WTC11 (cell line): ENCODE results near the gene IL27RA. TPM values are rescaled to one million over a fixed set of nuclear protein-coding genes. Genes with fewer than 3 reads are reported as not detected.

Source experiments
- ATAC-seq: fragments of 200-7000 bp; cut with Tn5 transposase; 2 replicates; pipeline ENCODE4 v1.10.0; 2021; ENCODE audit warnings: mild to moderate bottlenecking, moderate library complexity
- CTCF ChIA-PET: fragments of 300-600 bp; sonication (Branson Sonifier 250); formaldehyde crosslinking; loops from one replicate; lab custom pipeline; 2021; ENCODE audit warnings: antibody characterized with exemption; lab: Charles Lee
- POLR2A ChIA-PET: fragments of 350-600 bp; sonication (Branson Sonifier 250); formaldehyde crosslinking; loops from one replicate; lab custom pipeline; 2021; ENCODE audit warnings: antibody characterized with exemption; lab: Charles Lee
- DNase-seq: peaks from one replicate; pipeline ENCODE4 v3.0.0; 2021; ENCODE audit warnings: low spot score
- H3K27ac Mint-ChIP-seq: 2 replicates; pipeline ENCODE4 v1.8.0; 2021; ENCODE audit warnings: mixed read lengths
- H3K27me3 Mint-ChIP-seq: 2 replicates; pipeline ENCODE4 v1.8.0; 2021; ENCODE audit warnings: low read depth, mild to moderate bottlenecking, moderate library complexity, mixed read lengths
- H3K36me3 Mint-ChIP-seq: 2 replicates; pipeline ENCODE4 v1.8.0; 2021; ENCODE audit warnings: mixed read lengths
- H3K4me1 Mint-ChIP-seq: 2 replicates; pipeline ENCODE4 v1.8.0; 2022; ENCODE audit warnings: mixed read lengths
- H3K4me3 Mint-ChIP-seq: 2 replicates; pipeline ENCODE4 v1.8.0; 2021; ENCODE audit warnings: mild to moderate bottlenecking, moderate library complexity, mixed read lengths
- H3K9me3 Mint-ChIP-seq: 2 replicates; pipeline ENCODE4 v1.8.0; 2021; ENCODE audit warnings: mixed read lengths
- CBFB ChIP-seq: sonication (generic); formaldehyde crosslinking; IDR thresholded peaks from 2 replicates; pipeline ENCODE4 v1.8.1; 2022; ENCODE audit warnings: mild to moderate bottlenecking, low read depth, missing genetic modification reagents
- ELF4 ChIP-seq: sonication (generic); formaldehyde crosslinking; IDR thresholded peaks from 2 replicates; pipeline ENCODE4 v1.8.1; 2022; ENCODE audit warnings: low read depth, mild to moderate bottlenecking, moderate library complexity, missing genetic modification reagents
- FOXP1 ChIP-seq: sonication (generic); formaldehyde crosslinking; IDR thresholded peaks from 2 replicates; pipeline ENCODE4 v1.8.0; 2022; ENCODE audit warnings: missing genetic modification reagents, mild to moderate bottlenecking, moderate library complexity, borderline replicate concordance
- GTF2I ChIP-seq: fragments of 250-450 bp; sonication (Bioruptor Pico); conservative IDR thresholded peaks from 2 replicates; pipeline ENCODE4 v1.4.0; 2021; ENCODE audit warnings: mild to moderate bottlenecking
- HMGA2 ChIP-seq: fragments of 250-450 bp; sonication (Bioruptor Pico); IDR thresholded peaks from 2 replicates; pipeline ENCODE4 v1.4.0; 2021; ENCODE audit warnings: mild to moderate bottlenecking, moderate library complexity
- KAT7 ChIP-seq: sonication (generic); formaldehyde crosslinking; IDR thresholded peaks from 2 replicates; pipeline ENCODE4 v1.8.1; 2023; ENCODE audit warnings: missing genetic modification reagents, mild to moderate bottlenecking, borderline replicate concordance
- MYBL2 ChIP-seq: sonication (generic); formaldehyde crosslinking; IDR thresholded peaks from 2 replicates; pipeline ENCODE4 v1.8.1; 2023; ENCODE audit warnings: mild to moderate bottlenecking, moderate library complexity, missing genetic modification reagents
- NR1H2 ChIP-seq: sonication (generic); formaldehyde crosslinking; IDR thresholded peaks from 2 replicates; pipeline ENCODE4 v1.9.0; 2021; ENCODE audit warnings: mild to moderate bottlenecking, moderate library complexity, missing genetic modification reagents
- NR2C2 ChIP-seq: sonication (generic); formaldehyde crosslinking; IDR thresholded peaks from 2 replicates; pipeline ENCODE4 v1.8.0; 2022; ENCODE audit warnings: mild to moderate bottlenecking, missing genetic modification reagents
- NR3C1 ChIP-seq: sonication (generic); formaldehyde crosslinking; conservative IDR thresholded peaks from 2 replicates; pipeline ENCODE4 v1.8.1; 2023; ENCODE audit warnings: low read depth, mild to moderate bottlenecking, missing genetic modification reagents
- RELA ChIP-seq: sonication (generic); formaldehyde crosslinking; IDR thresholded peaks from 2 replicates; pipeline ENCODE4 v1.8.1; 2022; ENCODE audit warnings: missing genetic modification reagents, mild to moderate bottlenecking, borderline replicate concordance
- SOX15 ChIP-seq: fragments of 250-450 bp; sonication (Bioruptor Pico); IDR thresholded peaks from 2 replicates; pipeline ENCODE4 v1.9.0; 2021; ENCODE audit warnings: mild to moderate bottlenecking
- TEAD1 ChIP-seq: sonication (generic); formaldehyde crosslinking; IDR thresholded peaks from 2 replicates; pipeline ENCODE4 v1.8.0; 2022; ENCODE audit warnings: mild to moderate bottlenecking, missing genetic modification reagents
- ZNF263 ChIP-seq: sonication (generic); formaldehyde crosslinking; IDR thresholded peaks from 2 replicates; pipeline ENCODE4 v1.8.1; 2022; ENCODE audit warnings: low read depth, mild to moderate bottlenecking, moderate library complexity, missing genetic modification reagents
- ZNF396 ChIP-seq: fragments of 250-450 bp; sonication (Bioruptor Pico); IDR thresholded peaks from 2 replicates; pipeline ENCODE4 v1.8.0; 2021; ENCODE audit warnings: mild to moderate bottlenecking, moderate library complexity, borderline replicate concordance
- total RNA-seq: library from RNA; stranded (reverse); gene quantifications from 3 replicates; pipeline ENCODE4 v1.2.3, GENCODE V29; 2021
- TF ChIP-seq, protein P1 (sequence below): sonication (generic); formaldehyde crosslinking; IDR thresholded peaks from 2 replicates; pipeline ENCODE4 v1.8.0; 2022; ENCODE audit warnings: missing genetic modification reagents
- TF ChIP-seq, protein P2 (sequence below): sonication (generic); formaldehyde crosslinking; IDR thresholded peaks from 2 replicates; pipeline ENCODE4 v1.8.1; 2023; ENCODE audit warnings: mild to moderate bottlenecking, moderate library complexity, missing genetic modification reagents
- TF ChIP-seq, protein P3 (sequence below): sonication (generic); formaldehyde crosslinking; IDR thresholded peaks from 2 replicates; pipeline ENCODE4 v1.8.1; 2023; ENCODE audit warnings: mild to moderate bottlenecking, missing genetic modification reagents
- TF ChIP-seq, protein P4 (sequence below): sonication (generic); formaldehyde crosslinking; IDR thresholded peaks from 2 replicates; pipeline ENCODE4 v1.8.1; 2022; ENCODE audit warnings: missing genetic modification reagents, borderline replicate concordance
- TF ChIP-seq, protein P5 (sequence below): sonication (generic); formaldehyde crosslinking; IDR thresholded peaks from 2 replicates; pipeline ENCODE4 v1.8.1; 2023; ENCODE audit warnings: mild to moderate bottlenecking, missing genetic modification reagents, moderate library complexity
- TF ChIP-seq, protein P6 (sequence below): fragments of 250-450 bp; sonication (Bioruptor Pico); IDR thresholded peaks from 2 replicates; pipeline ENCODE4 v1.9.0; 2021; ENCODE audit warnings: mild to moderate bottlenecking, borderline replicate concordance

Gene IL27RA
- total RNA-seq, 1 experiment from 2014 or later = 12.2 TPM

DNA sequence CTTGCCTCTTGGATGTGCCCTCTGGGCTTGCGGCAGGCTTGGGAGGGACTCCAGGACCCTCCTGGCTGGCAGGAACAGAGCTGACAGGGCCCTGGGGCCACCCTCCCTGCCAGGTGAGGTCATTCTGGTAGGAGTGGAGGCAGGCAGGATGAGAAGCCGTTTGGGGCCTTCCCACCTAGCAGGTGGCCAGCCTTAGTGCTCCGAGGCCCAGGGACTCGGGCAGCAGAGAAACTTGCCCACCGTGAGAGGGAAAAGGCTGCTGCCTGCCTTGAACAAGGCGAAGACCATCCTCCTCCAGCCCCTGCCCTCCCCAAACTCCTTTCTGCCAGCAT is 34.0 kb upstream of the IL27RA start:
- ChIA-PET POLR2A (no interaction called here), CTCF (interaction anchor here (1.1 kb wide), 1 partner anchor 34 kb away, joined by 4 read pairs; the partner anchor contains the start of gene IL27RA)
- Mint-ChIP-seq H3K4me1 (no peaks in the 10 kb centered on the region), H3K4me3 (no peak overlapping the region), H3K27ac (no peak overlapping the region), H3K36me3 (peaks cover 31% of the 10 kb centered on the region), H3K9me3 (peaks cover 11% of the 10 kb centered on the region), H3K27me3 (no peaks in the 10 kb centered on the region)
- ATAC-seq (no peak), DNase-seq (no peak)
- TF ChIP-seq, protein P1, sequence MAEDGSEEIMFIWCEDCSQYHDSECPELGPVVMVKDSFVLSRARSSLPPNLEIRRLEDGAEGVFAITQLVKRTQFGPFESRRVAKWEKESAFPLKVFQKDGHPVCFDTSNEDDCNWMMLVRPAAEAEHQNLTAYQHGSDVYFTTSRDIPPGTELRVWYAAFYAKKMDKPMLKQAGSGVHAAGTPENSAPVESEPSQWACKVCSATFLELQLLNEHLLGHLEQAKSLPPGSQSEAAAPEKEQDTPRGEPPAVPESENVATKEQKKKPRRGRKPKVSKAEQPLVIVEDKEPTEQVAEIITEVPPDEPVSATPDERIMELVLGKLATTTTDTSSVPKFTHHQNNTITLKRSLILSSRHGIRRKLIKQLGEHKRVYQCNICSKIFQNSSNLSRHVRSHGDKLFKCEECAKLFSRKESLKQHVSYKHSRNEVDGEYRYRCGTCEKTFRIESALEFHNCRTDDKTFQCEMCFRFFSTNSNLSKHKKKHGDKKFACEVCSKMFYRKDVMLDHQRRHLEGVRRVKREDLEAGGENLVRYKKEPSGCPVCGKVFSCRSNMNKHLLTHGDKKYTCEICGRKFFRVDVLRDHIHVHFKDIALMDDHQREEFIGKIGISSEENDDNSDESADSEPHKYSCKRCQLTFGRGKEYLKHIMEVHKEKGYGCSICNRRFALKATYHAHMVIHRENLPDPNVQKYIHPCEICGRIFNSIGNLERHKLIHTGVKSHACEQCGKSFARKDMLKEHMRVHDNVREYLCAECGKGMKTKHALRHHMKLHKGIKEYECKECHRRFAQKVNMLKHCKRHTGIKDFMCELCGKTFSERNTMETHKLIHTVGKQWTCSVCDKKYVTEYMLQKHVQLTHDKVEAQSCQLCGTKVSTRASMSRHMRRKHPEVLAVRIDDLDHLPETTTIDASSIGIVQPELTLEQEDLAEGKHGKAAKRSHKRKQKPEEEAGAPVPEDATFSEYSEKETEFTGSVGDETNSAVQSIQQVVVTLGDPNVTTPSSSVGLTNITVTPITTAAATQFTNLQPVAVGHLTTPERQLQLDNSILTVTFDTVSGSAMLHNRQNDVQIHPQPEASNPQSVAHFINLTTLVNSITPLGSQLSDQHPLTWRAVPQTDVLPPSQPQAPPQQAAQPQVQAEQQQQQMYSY (CRISPR knock-in tag) = no peak
- TF ChIP-seq KAT7 (CRISPR knock-in tag) = no peak
- TF ChIP-seq RELA (CRISPR knock-in tag) = no peak
- TF ChIP-seq GTF2I = no peak
- TF ChIP-seq TEAD1 (CRISPR knock-in tag) = no peak
- TF ChIP-seq, protein P2, sequence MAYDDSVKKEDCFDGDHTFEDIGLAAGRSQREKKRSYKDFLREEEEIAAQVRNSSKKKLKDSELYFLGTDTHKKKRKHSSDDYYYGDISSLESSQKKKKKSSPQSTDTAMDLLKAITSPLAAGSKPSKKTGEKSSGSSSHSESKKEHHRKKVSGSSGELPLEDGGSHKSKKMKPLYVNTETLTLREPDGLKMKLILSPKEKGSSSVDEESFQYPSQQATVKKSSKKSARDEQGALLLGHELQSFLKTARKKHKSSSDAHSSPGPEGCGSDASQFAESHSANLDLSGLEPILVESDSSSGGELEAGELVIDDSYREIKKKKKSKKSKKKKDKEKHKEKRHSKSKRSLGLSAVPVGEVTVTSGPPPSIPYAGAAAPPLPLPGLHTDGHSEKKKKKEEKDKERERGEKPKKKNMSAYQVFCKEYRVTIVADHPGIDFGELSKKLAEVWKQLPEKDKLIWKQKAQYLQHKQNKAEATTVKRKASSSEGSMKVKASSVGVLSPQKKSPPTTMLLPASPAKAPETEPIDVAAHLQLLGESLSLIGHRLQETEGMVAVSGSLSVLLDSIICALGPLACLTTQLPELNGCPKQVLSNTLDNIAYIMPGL = no peak
- TF ChIP-seq, protein P3, sequence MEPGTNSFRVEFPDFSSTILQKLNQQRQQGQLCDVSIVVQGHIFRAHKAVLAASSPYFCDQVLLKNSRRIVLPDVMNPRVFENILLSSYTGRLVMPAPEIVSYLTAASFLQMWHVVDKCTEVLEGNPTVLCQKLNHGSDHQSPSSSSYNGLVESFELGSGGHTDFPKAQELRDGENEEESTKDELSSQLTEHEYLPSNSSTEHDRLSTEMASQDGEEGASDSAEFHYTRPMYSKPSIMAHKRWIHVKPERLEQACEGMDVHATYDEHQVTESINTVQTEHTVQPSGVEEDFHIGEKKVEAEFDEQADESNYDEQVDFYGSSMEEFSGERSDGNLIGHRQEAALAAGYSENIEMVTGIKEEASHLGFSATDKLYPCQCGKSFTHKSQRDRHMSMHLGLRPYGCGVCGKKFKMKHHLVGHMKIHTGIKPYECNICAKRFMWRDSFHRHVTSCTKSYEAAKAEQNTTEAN (CRISPR knock-in tag) = no peak
- TF ChIP-seq SOX15 (CRISPR knock-in tag) = no peak
- TF ChIP-seq NR1H2 = no peak
- TF ChIP-seq, protein P4, sequence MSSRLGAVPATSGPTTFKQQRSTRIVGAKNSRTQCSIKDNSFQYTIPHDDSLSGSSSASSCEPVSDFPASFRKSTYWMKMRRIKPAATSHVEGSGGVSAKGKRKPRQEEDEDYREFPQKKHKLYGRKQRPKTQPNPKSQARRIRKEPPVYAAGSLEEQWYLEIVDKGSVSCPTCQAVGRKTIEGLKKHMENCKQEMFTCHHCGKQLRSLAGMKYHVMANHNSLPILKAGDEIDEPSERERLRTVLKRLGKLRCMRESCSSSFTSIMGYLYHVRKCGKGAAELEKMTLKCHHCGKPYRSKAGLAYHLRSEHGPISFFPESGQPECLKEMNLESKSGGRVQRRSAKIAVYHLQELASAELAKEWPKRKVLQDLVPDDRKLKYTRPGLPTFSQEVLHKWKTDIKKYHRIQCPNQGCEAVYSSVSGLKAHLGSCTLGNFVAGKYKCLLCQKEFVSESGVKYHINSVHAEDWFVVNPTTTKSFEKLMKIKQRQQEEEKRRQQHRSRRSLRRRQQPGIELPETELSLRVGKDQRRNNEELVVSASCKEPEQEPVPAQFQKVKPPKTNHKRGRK (CRISPR knock-in tag) = no peak
- TF ChIP-seq, protein P5, sequence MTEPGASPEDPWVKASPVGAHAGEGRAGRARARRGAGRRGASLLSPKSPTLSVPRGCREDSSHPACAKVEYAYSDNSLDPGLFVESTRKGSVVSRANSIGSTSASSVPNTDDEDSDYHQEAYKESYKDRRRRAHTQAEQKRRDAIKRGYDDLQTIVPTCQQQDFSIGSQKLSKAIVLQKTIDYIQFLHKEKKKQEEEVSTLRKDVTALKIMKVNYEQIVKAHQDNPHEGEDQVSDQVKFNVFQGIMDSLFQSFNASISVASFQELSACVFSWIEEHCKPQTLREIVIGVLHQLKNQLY = no peak

DNA sequence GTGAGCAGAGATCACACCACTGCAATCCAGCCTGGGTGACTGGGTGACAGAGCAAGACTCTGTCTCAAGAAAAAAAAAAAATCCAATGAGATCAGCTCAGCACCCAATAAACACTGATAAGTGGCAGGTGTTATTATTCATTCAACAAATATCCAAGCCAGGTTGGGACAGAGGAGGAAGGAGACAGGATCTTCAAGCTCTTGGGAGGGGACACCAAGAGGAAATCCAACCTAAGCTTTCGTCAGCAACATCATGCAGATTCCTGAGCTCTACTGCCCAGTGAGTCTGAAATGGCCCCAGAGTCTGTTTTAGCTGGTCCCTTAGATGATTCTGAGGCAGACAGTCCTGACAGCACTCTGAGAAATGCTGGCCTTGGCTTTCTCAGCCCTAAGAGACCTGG is 33.1 kb upstream of the IL27RA start:
- Mint-ChIP-seq H3K27ac (no peak overlapping the region), H3K4me1 (peaks cover 7% of the 10 kb centered on the region), H3K36me3 (peaks cover 31% of the 10 kb centered on the region), H3K27me3 (no peaks in the 10 kb centered on the region), H3K4me3 (no peak overlapping the region), H3K9me3 (peaks cover 11% of the 10 kb centered on the region)
- TF ChIP-seq TEAD1 (CRISPR knock-in tag) (no peak), ELF4 (CRISPR knock-in tag) (no peak), ZNF263 (CRISPR knock-in tag) (no peak), NR3C1 (CRISPR knock-in tag) (no peak), ZNF396 (CRISPR knock-in tag) (no peak), NR2C2 (CRISPR knock-in tag) (no peak), FOXP1 (CRISPR knock-in tag) (no peak), CBFB (CRISPR knock-in tag) (no peak), HMGA2 (CRISPR knock-in tag) (no peak), MYBL2 (CRISPR knock-in tag) (no peak)
- TF ChIP-seq, protein P6, sequence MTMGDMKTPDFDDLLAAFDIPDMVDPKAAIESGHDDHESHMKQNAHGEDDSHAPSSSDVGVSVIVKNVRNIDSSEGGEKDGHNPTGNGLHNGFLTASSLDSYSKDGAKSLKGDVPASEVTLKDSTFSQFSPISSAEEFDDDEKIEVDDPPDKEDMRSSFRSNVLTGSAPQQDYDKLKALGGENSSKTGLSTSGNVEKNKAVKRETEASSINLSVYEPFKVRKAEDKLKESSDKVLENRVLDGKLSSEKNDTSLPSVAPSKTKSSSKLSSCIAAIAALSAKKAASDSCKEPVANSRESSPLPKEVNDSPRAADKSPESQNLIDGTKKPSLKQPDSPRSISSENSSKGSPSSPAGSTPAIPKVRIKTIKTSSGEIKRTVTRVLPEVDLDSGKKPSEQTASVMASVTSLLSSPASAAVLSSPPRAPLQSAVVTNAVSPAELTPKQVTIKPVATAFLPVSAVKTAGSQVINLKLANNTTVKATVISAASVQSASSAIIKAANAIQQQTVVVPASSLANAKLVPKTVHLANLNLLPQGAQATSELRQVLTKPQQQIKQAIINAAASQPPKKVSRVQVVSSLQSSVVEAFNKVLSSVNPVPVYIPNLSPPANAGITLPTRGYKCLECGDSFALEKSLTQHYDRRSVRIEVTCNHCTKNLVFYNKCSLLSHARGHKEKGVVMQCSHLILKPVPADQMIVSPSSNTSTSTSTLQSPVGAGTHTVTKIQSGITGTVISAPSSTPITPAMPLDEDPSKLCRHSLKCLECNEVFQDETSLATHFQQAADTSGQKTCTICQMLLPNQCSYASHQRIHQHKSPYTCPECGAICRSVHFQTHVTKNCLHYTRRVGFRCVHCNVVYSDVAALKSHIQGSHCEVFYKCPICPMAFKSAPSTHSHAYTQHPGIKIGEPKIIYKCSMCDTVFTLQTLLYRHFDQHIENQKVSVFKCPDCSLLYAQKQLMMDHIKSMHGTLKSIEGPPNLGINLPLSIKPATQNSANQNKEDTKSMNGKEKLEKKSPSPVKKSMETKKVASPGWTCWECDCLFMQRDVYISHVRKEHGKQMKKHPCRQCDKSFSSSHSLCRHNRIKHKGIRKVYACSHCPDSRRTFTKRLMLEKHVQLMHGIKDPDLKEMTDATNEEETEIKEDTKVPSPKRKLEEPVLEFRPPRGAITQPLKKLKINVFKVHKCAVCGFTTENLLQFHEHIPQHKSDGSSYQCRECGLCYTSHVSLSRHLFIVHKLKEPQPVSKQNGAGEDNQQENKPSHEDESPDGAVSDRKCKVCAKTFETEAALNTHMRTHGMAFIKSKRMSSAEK (CRISPR knock-in tag) = no peak
- no peak for DNase-seq
- no peak for ATAC-seq
- POLR2A ChIA-PET = no interaction called here
- CTCF ChIA-PET = no interaction called here
